Measurements from ENCODE around the gene ITFG2. TPM values are rescaled to one million over a fixed set of nuclear protein-coding genes. Genes with fewer than 3 reads are reported as not detected.

The ITFG2 gene
- total and polyA plus RNA-seq, 2 donors (not counting 3 experiments of a cell fraction or from before 2014, with no cell fraction given) = 25.0 to 31.9 TPM

GRCh38 chr12:2829275-2829674, 16.8 kb downstream of the ITFG2 start:
- dilution Hi-C loops (cut with MboI; ENCODE audit: extremely low pct_ligation_motif_present, low sequenced_read_pairs) (no loop called here), intact Hi-C loops (cut with micrococcal nuclease) (no loop called here)
- Histone ChIP-seq H3K4me2 (ENCODE audit: insufficient read depth, low read length) (no peak overlapping the region), H3K9me3 (replicated peaks; ENCODE audit: control insufficient read depth, insufficient read depth, low read length) (no peaks in the 10 kb centered on the region), H3K4me1 (ENCODE audit: control insufficient read depth, extremely low read depth, insufficient read depth, low read length) (no peaks in the 10 kb centered on the region), H2AFZ (ENCODE audit: low read depth, low read length) (no peak overlapping the region), H3K79me2 (ENCODE audit: control insufficient read depth, insufficient read depth, low read length) (no peaks in the 10 kb centered on the region), H3K27me3 (ENCODE audit: control insufficient read depth in 2 of 2, insufficient read depth in 2 of 2, low read length in 2 of 2) (no peaks in the 10 kb centered on the region), H4K20me1 (replicated peaks; ENCODE audit: control insufficient read depth, extremely low read depth, insufficient read depth, low read length) (no peaks in the 10 kb centered on the region), H3K4me3 (replicated peaks in 1 of 3; ENCODE audit: insufficient read depth in 1 of 3, low read depth in 1 of 3, low read length in 3 of 3) (no peak overlapping the region), H3K9ac (replicated peaks; ENCODE audit: extremely low read depth, insufficient read depth, low read length) (no peak overlapping the region), H3K36me3 (ENCODE audit: control insufficient read depth in 2 of 2, extremely low read depth in 1 of 2, insufficient read depth in 2 of 2, low read length in 2 of 2) (peaks cover 8 to 20% of the 10 kb centered on the region in 2 experiments), H3K9me1 (replicated peaks; ENCODE audit: control insufficient read depth, extremely low read depth, insufficient read depth, low read length) (no peaks in the 10 kb centered on the region), H3K27ac (ENCODE audit: insufficient read depth, low read depth, low read length) (no peak overlapping the region)
- FAIRE-seq (no peak), DNase-seq (ENCODE audit: low read depth, low spot score) (no peak)
- ChIA-PET CTCF (no interaction called here), POLR2A (no interaction called here)
- BruUV-seq (replicated peaks) = no TSS peak
- TF ChIP-seq FOS (IDR thresholded peaks at IDR 0.05; ENCODE audit: borderline replicate concordance, insufficient read depth, low read length) = no peak
- no peak for TF ChIP-seq GATA2 (IDR thresholded peaks at IDR 0.05; ENCODE audit: insufficient read depth, insufficient read length, low read depth, low read length)
- no peak for TF ChIP-seq MAX (IDR thresholded peaks at IDR 0.05; ENCODE audit: insufficient read depth, insufficient read length)
- no peak for TF ChIP-seq JUN (IDR thresholded peaks at IDR 0.05; ENCODE audit: borderline replicate concordance, insufficient read depth, insufficient read length, low read depth)
- TF ChIP-seq MYC (IDR thresholded peaks at IDR 0.05; ENCODE audit: low read depth, low read length) = no peak
- no peak for TF ChIP-seq POLR2A (IDR thresholded peaks at IDR 0.05; ENCODE audit: low read depth, low read length)
- TF ChIP-seq, protein P1, sequence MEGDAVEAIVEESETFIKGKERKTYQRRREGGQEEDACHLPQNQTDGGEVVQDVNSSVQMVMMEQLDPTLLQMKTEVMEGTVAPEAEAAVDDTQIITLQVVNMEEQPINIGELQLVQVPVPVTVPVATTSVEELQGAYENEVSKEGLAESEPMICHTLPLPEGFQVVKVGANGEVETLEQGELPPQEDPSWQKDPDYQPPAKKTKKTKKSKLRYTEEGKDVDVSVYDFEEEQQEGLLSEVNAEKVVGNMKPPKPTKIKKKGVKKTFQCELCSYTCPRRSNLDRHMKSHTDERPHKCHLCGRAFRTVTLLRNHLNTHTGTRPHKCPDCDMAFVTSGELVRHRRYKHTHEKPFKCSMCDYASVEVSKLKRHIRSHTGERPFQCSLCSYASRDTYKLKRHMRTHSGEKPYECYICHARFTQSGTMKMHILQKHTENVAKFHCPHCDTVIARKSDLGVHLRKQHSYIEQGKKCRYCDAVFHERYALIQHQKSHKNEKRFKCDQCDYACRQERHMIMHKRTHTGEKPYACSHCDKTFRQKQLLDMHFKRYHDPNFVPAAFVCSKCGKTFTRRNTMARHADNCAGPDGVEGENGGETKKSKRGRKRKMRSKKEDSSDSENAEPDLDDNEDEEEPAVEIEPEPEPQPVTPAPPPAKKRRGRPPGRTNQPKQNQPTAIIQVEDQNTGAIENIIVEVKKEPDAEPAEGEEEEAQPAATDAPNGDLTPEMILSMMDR (IDR thresholded peaks at IDR 0.05; ENCODE audit: extremely low read depth in 1 of 2, insufficient read depth in 1 of 2, low read depth in 1 of 2, low read length in 2 of 2) = no peak
- no peak for TF ChIP-seq POLR2AphosphoS5 (IDR thresholded peaks at IDR 0.05; ENCODE audit: insufficient read depth, low read depth, low read length)
- no peak for TF ChIP-seq EZH2 (IDR thresholded peaks at IDR 0.05; ENCODE audit: borderline replicate concordance, low read depth, low read length, severe bottlenecking)
